GM12874 (cell line): ENCODE measurements around the gene USH1G.

Source experiments
- TF ChIP-seq, protein P1 (sequence below): IDR thresholded peaks from 2 replicates; pipeline ENCODE4 v1.5.1; 2011; ENCODE audit warnings: low read depth, mild to moderate bottlenecking, control low read depth, low read length, moderate library complexity; ENCODE audit not compliant: insufficient read depth

Gene USH1G

DNA sequence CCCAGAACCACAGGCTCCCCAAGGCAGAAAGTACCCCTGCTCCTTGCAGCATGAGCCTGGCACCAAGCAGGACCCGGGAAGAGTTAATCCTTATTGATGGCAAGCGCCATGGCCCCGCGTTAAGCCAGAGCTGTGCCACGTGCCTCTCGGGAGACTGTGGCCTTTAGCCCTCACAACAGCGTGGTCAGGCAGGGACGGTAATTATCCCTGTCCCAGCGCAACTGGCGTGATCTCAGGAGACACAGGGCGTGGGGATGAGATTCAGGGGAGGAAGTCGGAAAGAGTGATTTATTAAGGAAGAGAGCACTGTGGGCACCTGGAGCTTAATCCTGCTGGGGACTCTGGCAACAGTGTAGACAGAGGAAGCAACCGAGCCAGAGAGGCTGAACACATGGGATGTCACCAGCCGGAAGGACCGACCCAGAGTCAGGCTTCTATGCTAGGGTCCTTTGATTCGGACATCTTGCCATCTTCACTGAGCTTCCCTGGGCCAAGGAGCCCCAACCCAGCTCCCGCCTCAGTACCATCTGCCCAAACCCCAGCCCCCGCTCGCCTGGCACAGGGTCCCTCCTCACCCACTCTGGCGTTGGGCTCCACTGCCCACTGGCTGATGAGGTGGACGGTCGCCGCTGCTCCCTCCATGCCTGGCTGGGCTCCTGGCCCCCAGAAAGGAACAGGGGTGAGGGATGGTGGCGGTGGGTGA lies 29.5 kb upstream of the USH1G start:
- TF ChIP-seq, protein P1, sequence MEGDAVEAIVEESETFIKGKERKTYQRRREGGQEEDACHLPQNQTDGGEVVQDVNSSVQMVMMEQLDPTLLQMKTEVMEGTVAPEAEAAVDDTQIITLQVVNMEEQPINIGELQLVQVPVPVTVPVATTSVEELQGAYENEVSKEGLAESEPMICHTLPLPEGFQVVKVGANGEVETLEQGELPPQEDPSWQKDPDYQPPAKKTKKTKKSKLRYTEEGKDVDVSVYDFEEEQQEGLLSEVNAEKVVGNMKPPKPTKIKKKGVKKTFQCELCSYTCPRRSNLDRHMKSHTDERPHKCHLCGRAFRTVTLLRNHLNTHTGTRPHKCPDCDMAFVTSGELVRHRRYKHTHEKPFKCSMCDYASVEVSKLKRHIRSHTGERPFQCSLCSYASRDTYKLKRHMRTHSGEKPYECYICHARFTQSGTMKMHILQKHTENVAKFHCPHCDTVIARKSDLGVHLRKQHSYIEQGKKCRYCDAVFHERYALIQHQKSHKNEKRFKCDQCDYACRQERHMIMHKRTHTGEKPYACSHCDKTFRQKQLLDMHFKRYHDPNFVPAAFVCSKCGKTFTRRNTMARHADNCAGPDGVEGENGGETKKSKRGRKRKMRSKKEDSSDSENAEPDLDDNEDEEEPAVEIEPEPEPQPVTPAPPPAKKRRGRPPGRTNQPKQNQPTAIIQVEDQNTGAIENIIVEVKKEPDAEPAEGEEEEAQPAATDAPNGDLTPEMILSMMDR: no peak

DNA sequence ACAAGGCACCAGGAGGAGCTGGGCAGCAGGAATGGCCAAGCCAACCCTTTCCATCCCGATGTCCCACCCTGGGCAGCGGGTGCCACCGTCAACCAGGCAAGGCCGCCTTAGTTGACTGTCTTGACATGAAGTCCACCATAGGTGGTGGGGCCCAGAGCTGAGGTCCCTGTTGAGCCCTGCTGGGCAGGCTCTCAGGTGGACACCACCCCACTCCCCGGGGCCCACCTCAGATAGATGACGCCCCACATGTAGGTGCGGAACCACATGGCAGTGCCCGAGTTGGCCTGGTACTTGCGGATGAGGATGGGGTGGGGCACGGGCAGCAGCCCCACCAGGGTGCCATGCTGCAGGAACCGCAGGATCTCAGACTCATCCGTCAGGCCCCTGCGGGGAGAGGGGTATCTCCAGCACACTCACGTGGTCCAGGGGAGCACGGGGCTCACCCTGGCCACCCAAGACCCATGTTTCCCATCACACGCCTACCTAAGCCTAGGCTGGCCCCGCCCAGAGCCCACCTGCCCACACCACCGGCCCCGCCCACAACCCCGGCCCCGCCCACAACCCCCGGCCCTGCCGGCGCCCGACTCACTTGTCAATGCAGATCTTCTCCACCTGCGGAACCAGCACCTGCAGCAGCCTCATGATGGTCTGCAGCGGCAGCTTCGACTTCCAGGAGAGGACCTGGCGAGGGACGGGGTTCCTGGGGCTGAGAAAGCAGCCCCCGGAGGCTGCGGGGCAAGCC lies 28.8 kb upstream of the USH1G start:
- TF ChIP-seq, protein P1: no peak

DNA sequence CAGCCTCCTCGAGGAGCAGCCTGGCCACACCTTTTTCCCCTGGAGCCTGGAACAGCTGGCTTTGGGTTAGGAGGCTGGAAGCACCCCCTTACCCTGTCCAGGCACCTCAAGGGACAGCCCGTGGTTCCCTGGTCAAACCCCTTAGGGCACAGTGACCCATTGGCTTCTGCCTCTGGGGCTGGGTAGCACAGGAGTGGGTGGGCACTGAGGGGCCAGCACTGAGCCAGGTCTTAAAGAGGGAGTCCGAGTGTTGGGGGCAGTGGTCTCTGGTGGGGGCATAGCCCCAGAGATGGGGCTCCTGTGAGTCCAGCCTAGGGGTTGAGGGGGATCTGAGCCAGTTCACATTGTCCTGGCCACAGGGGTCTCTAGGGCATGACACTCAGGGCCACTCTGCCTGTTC lies 28.0 kb upstream of the USH1G start:
- TF ChIP-seq, protein P1: no peak

DNA sequence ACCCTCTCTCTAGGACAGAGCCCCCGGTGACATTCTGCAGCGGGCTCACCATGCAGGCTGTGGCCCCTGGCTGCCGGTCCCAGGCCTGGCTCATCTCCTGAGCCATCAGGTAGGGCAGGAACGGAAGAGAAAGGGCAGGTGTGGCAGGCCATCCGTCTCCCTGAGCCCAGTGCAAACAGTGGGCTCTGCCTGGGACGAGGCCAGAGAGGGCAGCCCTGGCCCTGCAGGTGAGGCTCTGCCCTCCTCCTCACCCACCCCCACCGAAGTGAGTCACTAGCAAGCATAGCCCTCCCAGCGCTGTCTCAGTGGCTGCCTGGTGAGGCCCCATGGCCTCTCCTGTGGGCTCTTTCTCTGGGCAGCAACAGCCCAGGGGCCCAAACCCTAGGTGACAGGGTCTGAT lies 27.2 kb upstream of the USH1G start:
- TF ChIP-seq, protein P1: no peak

DNA sequence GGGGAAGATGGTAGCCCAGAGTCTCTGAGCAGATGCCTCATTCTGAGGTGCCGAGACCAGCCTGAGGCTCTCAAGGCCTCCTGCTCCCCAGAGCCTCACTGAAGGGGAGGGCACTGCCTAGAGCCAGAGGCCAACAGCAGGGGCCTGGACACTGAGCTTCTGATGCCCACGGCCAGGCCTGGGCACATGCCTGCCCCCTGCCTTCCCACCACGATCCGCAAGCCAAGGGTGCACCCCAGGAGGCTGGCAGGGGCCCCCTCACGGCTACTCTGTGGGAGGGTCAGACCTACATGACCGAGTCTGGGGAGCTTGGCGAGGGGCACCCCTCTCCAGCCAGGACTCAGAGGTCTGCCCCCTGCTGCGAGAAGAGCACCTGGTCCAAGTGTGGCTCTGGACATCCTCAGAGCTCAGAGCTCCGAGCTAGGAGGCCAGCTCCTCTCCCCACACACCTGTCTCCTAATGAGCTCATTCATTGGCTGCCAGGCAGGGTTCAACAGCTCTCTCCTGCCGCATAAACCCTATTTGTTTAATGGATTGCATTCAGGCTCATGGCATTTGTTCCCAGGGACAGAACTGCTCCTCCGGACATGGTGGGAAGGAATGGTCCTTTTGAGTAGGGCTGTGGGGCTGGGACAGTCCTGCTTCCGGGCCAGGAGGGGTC lies 26.5 kb upstream of the USH1G start:
- TF ChIP-seq, protein P1: no peak

DNA sequence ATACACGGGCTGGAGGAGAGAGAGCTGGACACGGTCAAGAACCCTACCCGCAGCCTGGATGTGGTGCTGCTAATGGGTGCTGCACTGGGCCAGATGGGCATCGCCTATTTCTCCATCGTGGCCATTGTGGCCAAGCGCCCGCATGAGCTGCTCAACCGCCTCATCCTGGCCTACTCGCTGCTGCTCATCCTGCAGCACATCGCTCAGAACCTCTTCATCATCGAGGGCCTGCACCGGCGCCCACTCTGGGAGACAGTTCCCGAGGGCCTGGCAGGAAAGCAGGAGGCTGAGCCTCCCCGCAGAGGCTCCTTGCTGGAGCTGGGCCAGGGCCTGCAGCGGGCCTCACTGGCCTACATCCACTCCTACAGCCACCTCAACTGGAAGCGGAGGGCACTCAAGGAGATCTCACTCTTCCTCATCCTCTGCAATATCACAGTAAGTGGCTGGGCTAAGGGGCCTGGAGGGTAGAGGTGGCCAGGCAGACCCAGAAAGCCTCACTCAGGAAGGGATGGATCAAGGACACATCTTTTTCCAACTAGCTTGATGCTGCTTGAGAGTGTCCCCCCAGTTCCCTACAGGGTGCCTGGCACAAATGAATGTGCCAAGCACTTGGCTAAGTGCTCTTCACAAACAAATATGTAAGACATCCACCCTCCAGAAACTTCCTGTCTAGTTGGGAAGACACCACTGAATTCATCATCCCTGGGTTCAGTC lies 24.1 kb upstream of the USH1G start:
- TF ChIP-seq, protein P1: no peak

DNA sequence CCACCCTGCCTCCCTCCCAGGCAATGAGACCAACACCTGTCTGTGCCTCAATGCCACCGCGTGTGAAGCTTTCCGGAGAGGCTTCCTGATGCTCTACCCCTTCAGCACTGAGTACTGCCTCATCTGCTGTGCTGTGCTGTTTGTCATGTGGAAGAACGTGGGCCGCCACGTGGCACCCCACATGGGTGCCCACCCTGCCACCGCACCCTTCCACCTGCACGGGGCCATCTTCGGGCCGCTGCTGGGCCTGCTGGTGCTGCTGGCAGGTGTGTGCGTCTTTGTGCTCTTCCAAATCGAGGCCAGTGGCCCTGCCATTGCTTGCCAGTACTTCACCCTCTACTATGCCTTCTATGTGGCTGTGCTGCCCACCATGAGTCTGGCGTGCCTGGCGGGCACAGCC lies 23.6 kb upstream of the USH1G start:
- TF ChIP-seq, protein P1: no peak
